ENCODE measurements around the gene NANOS2. TPM values are rescaled to one million over a fixed set of nuclear protein-coding genes. Genes with fewer than 3 reads are reported as not detected.

Gene NANOS2
- total and polyA plus RNA-seq, 2 of the 13 experiments (the other 11 are each of a cell fraction or from before 2014, with no cell fraction given): not detected

DNA sequence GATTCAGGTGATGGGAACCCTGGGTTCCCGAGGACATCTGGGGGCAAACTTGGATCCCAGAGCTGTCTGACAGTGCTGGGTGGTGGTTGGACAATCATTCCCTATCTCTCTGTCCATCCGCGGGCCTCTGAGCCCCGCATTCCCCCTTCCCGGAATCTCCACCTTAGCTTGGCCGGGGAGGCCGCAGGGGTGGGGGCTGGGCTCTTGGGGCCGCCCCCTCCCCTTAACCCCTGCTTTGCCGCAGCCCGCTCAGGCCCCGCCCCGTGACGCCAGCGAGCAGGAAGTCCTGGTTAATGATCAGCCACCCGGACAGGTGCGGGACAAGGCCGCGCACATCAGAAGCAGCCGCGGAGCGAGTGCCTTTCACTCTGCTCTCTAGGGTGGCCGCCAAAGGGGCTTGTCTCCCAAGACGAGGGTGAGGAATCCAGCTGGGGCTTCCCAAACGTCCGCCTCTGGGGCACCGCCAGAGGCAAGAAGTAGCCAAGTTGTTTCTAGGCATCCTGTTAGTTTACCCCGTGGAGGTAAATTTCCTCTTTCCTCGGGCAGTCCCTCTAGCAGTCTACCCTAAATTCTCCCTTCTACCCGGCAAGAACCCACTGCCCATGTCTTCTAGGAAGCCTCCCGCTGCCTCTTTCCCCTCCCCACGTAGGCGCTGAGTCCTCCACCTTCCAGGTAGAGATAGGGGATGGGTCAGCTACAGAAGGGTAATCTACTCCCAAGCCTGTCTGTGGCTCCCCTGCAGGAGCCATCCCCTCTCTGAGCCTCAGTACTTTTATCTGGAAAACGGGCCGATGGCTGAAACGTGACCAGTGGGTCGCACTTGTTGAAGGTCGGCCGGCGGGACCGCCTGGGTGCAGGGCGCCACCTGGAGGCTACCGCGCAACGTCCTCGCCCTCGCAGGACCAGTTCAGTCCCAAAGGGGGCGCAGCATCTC, 31.7 kb downstream of the NANOS2 start (continued):
- TF ChIP-seq, protein P1, sequence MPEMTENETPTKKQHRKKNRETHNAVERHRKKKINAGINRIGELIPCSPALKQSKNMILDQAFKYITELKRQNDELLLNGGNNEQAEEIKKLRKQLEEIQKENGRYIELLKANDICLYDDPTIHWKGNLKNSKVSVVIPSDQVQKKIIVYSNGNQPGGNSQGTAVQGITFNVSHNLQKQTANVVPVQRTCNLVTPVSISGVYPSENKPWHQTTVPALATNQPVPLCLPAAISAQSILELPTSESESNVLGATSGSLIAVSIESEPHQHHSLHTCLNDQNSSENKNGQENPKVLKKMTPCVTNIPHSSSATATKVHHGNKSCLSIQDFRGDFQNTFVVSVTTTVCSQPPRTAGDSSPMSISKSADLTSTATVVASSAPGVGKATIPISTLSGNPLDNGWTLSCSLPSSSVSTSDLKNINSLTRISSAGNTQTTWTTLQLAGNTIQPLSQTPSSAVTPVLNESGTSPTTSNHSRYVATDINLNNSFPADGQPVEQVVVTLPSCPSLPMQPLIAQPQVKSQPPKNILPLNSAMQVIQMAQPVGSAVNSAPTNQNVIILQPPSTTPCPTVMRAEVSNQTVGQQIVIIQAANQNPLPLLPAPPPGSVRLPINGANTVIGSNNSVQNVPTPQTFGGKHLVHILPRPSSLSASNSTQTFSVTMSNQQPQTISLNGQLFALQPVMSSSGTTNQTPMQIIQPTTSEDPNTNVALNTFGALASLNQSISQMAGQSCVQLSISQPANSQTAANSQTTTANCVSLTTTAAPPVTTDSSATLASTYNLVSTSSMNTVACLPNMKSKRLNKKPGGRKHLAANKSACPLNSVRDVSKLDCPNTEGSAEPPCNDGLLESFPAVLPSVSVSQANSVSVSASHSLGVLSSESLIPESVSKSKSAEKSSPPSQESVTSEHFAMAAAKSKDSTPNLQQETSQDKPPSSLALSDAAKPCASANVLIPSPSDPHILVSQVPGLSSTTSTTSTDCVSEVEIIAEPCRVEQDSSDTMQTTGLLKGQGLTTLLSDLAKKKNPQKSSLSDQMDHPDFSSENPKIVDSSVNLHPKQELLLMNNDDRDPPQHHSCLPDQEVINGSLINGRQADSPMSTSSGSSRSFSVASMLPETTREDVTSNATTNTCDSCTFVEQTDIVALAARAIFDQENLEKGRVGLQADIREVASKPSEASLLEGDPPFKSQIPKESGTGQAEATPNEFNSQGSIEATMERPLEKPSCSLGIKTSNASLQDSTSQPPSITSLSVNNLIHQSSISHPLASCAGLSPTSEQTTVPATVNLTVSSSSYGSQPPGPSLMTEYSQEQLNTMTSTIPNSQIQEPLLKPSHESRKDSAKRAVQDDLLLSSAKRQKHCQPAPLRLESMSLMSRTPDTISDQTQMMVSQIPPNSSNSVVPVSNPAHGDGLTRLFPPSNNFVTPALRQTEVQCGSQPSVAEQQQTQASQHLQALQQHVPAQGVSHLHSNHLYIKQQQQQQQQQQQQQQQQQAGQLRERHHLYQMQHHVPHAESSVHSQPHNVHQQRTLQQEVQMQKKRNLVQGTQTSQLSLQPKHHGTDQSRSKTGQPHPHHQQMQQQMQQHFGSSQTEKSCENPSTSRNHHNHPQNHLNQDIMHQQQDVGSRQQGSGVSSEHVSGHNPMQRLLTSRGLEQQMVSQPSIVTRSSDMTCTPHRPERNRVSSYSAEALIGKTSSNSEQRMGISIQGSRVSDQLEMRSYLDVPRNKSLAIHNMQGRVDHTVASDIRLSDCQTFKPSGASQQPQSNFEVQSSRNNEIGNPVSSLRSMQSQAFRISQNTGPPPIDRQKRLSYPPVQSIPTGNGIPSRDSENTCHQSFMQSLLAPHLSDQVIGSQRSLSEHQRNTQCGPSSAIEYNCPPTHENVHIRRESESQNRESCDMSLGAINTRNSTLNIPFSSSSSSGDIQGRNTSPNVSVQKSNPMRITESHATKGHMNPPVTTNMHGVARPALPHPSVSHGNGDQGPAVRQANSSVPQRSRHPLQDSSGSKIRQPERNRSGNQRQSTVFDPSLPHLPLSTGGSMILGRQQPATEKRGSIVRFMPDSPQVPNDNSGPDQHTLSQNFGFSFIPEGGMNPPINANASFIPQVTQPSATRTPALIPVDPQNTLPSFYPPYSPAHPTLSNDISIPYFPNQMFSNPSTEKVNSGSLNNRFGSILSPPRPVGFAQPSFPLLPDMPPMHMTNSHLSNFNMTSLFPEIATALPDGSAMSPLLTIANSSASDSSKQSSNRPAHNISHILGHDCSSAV (CRISPR knock-in tag; IDR thresholded peaks at IDR 0.05; ENCODE audit: borderline replicate concordance): peak; percentile 77; the same call in 1 of the 2 replicates
- TF ChIP-seq ELF3 (CRISPR knock-in tag; IDR thresholded peaks at IDR 0.05) (peak; percentile 92), MED8 (CRISPR knock-in tag; IDR thresholded peaks at IDR 0.05; ENCODE audit: insufficient replicate concordance) (no peak), ZMAT3 (CRISPR knock-in tag; conservative IDR thresholded peaks at IDR 0.05) (peak; percentile 66), EEA1 (CRISPR knock-in tag; IDR thresholded peaks at IDR 0.05; ENCODE audit: borderline replicate concordance) (no peak; the same call in 1 of the 2 replicates), TEAD2 (CRISPR knock-in tag; IDR thresholded peaks at IDR 0.05) (no peak), CCAR2 (optimal IDR thresholded peaks at IDR 0.05; ENCODE audit: low read depth, low read length) (no peak), RFXANK (CRISPR knock-in tag; IDR thresholded peaks at IDR 0.05) (peak; percentile 52; the same call in 1 of the 2 replicates), SMARCC2 (IDR thresholded peaks at IDR 0.05) (no peak), ZNF280D (CRISPR knock-in tag; IDR thresholded peaks at IDR 0.05) (peak; percentile 94), NR1H2 (CRISPR knock-in tag; IDR thresholded peaks at IDR 0.05; ENCODE audit: borderline replicate concordance, low read depth) (no peak)
- TF ChIP-seq, protein P2, sequence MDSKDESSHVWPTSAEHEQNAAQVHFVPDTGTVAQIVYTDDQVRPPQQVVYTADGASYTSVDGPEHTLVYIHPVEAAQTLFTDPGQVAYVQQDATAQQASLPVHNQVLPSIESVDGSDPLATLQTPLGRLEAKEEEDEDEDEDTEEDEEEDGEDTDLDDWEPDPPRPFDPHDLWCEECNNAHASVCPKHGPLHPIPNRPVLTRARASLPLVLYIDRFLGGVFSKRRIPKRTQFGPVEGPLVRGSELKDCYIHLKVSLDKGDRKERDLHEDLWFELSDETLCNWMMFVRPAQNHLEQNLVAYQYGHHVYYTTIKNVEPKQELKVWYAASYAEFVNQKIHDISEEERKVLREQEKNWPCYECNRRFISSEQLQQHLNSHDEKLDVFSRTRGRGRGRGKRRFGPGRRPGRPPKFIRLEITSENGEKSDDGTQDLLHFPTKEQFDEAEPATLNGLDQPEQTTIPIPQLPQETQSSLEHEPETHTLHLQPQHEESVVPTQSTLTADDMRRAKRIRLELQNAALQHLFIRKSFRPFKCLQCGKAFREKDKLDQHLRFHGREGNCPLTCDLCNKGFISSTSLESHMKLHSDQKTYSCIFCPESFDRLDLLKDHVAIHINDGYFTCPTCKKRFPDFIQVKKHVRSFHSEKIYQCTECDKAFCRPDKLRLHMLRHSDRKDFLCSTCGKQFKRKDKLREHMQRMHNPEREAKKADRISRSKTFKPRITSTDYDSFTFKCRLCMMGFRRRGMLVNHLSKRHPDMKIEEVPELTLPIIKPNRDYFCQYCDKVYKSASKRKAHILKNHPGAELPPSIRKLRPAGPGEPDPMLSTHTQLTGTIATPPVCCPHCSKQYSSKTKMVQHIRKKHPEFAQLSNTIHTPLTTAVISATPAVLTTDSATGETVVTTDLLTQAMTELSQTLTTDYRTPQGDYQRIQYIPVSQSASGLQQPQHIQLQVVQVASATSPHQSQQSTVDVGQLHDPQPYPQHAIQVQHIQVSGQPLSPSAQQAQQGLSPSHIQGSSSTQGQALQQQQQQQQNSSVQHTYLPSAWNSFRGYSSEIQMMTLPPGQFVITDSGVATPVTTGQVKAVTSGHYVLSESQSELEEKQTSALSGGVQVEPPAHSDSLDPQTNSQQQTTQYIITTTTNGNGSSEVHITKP (CRISPR knock-in tag; IDR thresholded peaks at IDR 0.05; ENCODE audit: low read depth): peak; percentile 82

Data from HepG2 (cell line).